ENCODE measurements around the gene OR52I2.

Gene OR52I2

DNA sequence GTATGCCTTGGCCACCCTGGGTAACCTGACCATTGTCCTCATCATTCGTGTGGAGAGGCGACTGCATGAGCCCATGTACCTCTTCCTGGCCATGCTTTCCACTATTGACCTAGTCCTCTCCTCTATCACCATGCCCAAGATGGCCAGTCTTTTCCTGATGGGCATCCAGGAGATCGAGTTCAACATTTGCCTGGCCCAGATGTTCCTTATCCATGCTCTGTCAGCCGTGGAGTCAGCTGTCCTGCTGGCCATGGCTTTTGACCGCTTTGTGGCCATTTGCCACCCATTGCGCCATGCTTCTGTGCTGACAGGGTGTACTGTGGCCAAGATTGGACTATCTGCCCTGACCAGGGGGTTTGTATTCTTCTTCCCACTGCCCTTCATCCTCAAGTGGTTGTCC lies 58.4 kb downstream of the OR52I2 start:
- Histone ChIP-seq H3K4me3 (ENCODE audit: low read depth, low read length) (no peak overlapping the region), H2AFZ (ENCODE audit: low read length, unreplicated experiment) (no peak overlapping the region), H3K79me2 (ENCODE audit: control insufficient read depth, insufficient read depth, low read length, unreplicated experiment) (no peaks in the 10 kb centered on the region), H3K4me1 (ENCODE audit: control insufficient read depth, insufficient read depth, low read length, unreplicated experiment) (no peaks in the 10 kb centered on the region), H3K27ac (ENCODE audit: low read depth, low read length) (no peak overlapping the region), H3K36me3 (ENCODE audit: insufficient read depth, low read length) (no peaks in the 10 kb centered on the region), H3K27me3 (ENCODE audit: insufficient read depth, low read length) (peaks cover 42% of the 10 kb centered on the region)

DNA sequence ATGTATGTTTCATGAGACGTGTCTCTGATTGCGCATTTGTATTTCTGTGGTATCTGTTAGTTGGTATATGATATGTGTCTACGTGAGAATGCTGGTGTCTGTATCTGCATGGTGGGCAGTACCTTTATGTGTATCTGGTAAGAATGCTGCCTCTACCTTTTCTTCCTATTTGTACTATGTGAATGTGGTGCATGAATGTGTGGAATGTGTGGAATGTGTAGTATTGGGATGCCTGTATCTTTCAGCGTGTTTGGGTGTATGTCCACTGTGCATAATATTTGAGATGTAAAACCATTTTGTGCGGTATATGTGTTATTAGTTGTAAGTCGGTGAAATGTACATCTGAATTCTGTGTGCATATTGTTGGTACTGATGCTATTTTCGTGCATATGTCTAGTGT lies 60.0 kb downstream of the OR52I2 start:
- no peaks in the 10 kb centered on the region for H3K79me2 ChIP-seq (ENCODE audit: control insufficient read depth, insufficient read depth, low read length, unreplicated experiment)
- no peak overlapping the region for H2AFZ ChIP-seq (ENCODE audit: low read length, unreplicated experiment)
- H3K27me3 ChIP-seq (ENCODE audit: insufficient read depth, low read length), result peaks cover 34% of the 10 kb centered on the region
- no peaks in the 10 kb centered on the region for H3K36me3 ChIP-seq (ENCODE audit: insufficient read depth, low read length)
- no peak overlapping the region for H3K4me3 ChIP-seq (ENCODE audit: low read depth, low read length)
- H3K27ac ChIP-seq (ENCODE audit: low read depth, low read length), result no peak overlapping the region
- no peaks in the 10 kb centered on the region for H3K4me1 ChIP-seq (ENCODE audit: control insufficient read depth, insufficient read depth, low read length, unreplicated experiment)

- Histone ChIP-seq H3K36me3 (ENCODE audit: insufficient read depth, low read length) (no peaks in the 10 kb centered on the region), H3K4me3 (ENCODE audit: low read depth, low read length) (no peak overlapping the region), H3K27me3 (ENCODE audit: insufficient read depth, low read length) (peaks cover 33% of the 10 kb centered on the region), H3K4me1 (ENCODE audit: control insufficient read depth, insufficient read depth, low read length, unreplicated experiment) (no peaks in the 10 kb centered on the region), H3K79me2 (ENCODE audit: control insufficient read depth, insufficient read depth, low read length, unreplicated experiment) (no peaks in the 10 kb centered on the region), H2AFZ (ENCODE audit: low read length, unreplicated experiment) (no peak overlapping the region), H3K27ac (ENCODE audit: low read depth, low read length) (no peak overlapping the region)
These were observed 60.5 kb downstream of the OR52I2 start for GRCh38 chr11:4642043-4642442.

Measured in ACC112 (cell line).